Lung (tissue), 12 donors: Measurements from ENCODE around the gene ANXA2R. TPM values are rescaled to one million over a fixed set of nuclear protein-coding genes. Genes with fewer than 3 reads are reported as not detected.
A peak's percentile ranks its signal among the peaks of the same experiment; 100 is the strongest.

Experiments used
- ATAC-seq: fragments of 200-7000 bp; cut with Tn5 transposase; one replicate; pipeline ENCODE4 v1.9.1; 2020; ENCODE audit warnings: moderate number of reproducible peaks; ENCODE audit not compliant: insufficient read depth, low FRiP score
- DNase-seq, 3 donors: peaks; one replicate each; pipeline ENCODE4 v3.0.0-alpha.2; 2013 to 2017
- H3K27ac ChIP-seq, 2 donors: one replicate each; pipeline ENCODE4 v1.5.1; 2013; ENCODE audit warnings: mild to moderate bottlenecking in 2 of 2, moderate library complexity in 2 of 2, control low read depth in 1 of 2, inconsistent platforms in 1 of 2, low read depth in 1 of 2, low read length in 1 of 2
- H3K27me3 ChIP-seq, 3 donors: one replicate each; pipeline ENCODE4 v1.5.1; 2013; ENCODE audit warnings: low read length in 2 of 3; ENCODE audit not compliant: control insufficient read depth in 3 of 3, insufficient read depth in 3 of 3
- H3K36me3 ChIP-seq, 4 donors: one replicate each; pipeline ENCODE4 v1.5.1; 2013; ENCODE audit warnings: low read length in 4 of 4, mild to moderate bottlenecking in 1 of 4, moderate library complexity in 1 of 4; ENCODE audit not compliant: control insufficient read depth in 4 of 4, insufficient read depth in 4 of 4
- H3K4me1 ChIP-seq, 5 donors: one replicate each; pipeline ENCODE4 v1.5.1; 2013; ENCODE audit warnings: low read length in 5 of 5, mild to moderate bottlenecking in 2 of 5, moderate library complexity in 1 of 5; ENCODE audit not compliant: control insufficient read depth in 5 of 5, insufficient read depth in 5 of 5
- H3K4me3 ChIP-seq: one replicate; pipeline ENCODE4 v1.5.1; 2013; ENCODE audit warnings: mild to moderate bottlenecking, control low read depth, moderate library complexity
- H3K9ac ChIP-seq, 2 donors: one replicate each; pipeline ENCODE4 v1.5.1; 2013; ENCODE audit warnings: low read length in 2 of 2, control low read depth in 1 of 2; ENCODE audit not compliant: insufficient read depth in 1 of 2
- H3K9me3 ChIP-seq, 4 donors: one replicate each; pipeline ENCODE4 v1.5.1; 2013; ENCODE audit warnings: low read length in 3 of 4, mild to moderate bottlenecking in 1 of 4, moderate library complexity in 1 of 4; ENCODE audit not compliant: control insufficient read depth in 4 of 4, insufficient read depth in 3 of 4
- CTCF ChIP-seq: IDR thresholded peaks from 2 replicates; pipeline ENCODE4 v1.5.1; 2012; ENCODE audit warnings: mild to moderate bottlenecking; ENCODE audit errors: control extremely low read depth, extremely low read depth
- WGBS, 2 donors: extraction: QIAGEN DNeasy Blood & Tissue Kit; methylation state at CpG; one replicate each; pipeline ENCODE4 v1.1.7; 2013; 5-methylcytosine and 5-hydroxymethylcytosine counted together
- polyA plus RNA-seq, 2 donors: library from polyadenylated mRNA; stranded (reverse); fragments of 200-250 nt; gene quantifications; one replicate each; pipeline ENCODE4 v1.2.1, GENCODE V29; 2013
- total RNA-seq, 2 donors: library from RNA; depleted of rRNA in 1 of 2; stranded (reverse); fragments of >200 nt in 1 of 2; gene quantifications; one replicate each; pipeline ENCODE4 v1.2.1, GENCODE V29; 2014 to 2021
- donor health status: control.
- donor health status: control.
- donor health status: Bipolar disorder and iron deficiency.
- donor health status: healthy.
- donor health status: DM: yes; HTN: yes; CAD: no.

Gene ANXA2R
- total and polyA plus RNA-seq, 4 donors = 4.0 to 5.2 (median 4.8) TPM

GRCh38 chr5:43042626-43043399 lies 2.7 kb upstream of the ANXA2R start:
- Histone ChIP-seq H3K36me3 (no peaks in the 10 kb centered on the region), H3K9ac (peak overlapping the region in 1 of 2 donors; percentile 40), H3K9me3 (peaks cover 0 to 1% (median 0%) of the 10 kb centered on the region in 4 donors), H3K27me3 (peaks cover 0 to 71% (median 70%) of the 10 kb centered on the region in 3 donors), H3K27ac (peak overlapping the region; percentile 80 to 99), H3K4me1 (peaks cover 0 to 41% (median 9%) of the 10 kb centered on the region in 5 donors), H3K4me3 (peak overlapping the region; percentile 36)
- TF ChIP-seq CTCF = no peak
- ATAC-seq = peak; percentile 13
- peak; percentile 85 to 90 (median 88) for DNase-seq
- 2 to 4% methylated on average over 58 of the region's 58 CpGs for WGBS, 2 donors

GRCh38 chr5:43042176-43042625 lies 2.1 kb upstream of the ANXA2R start:
- peak overlapping the region; percentile 66 for H3K4me3 ChIP-seq
- peaks cover 0 to 77% (median 75%) of the 10 kb centered on the region in 3 donors for H3K27me3 ChIP-seq
- ATAC-seq = peak; percentile 29
- peaks cover 0 to 1% (median 0%) of the 10 kb centered on the region in 4 donors for H3K9me3 ChIP-seq
- H3K36me3 ChIP-seq = no peaks in the 10 kb centered on the region
- 1% methylated on average over 43 to 44 of the region's 44 CpGs for WGBS, 2 donors
- H3K27ac ChIP-seq = peak overlapping the region; percentile 80 to 99
- H3K9ac ChIP-seq = no peak overlapping the region
- no peak for TF ChIP-seq CTCF
- peak in 2 of 3 donors; percentile 80 to 81 for DNase-seq
- peaks cover 0 to 47% (median 9%) of the 10 kb centered on the region in 5 donors for H3K4me1 ChIP-seq

GRCh38 chr5:43041669-43042175 lies 1.6 kb upstream of the ANXA2R start:
- peaks cover 0 to 1% (median 0%) of the 10 kb centered on the region in 4 donors for H3K9me3 ChIP-seq
- H3K4me1 ChIP-seq = peaks cover 0 to 48% (median 9%) of the 10 kb centered on the region in 5 donors
- TF ChIP-seq CTCF = no peak
- peak overlapping the region; percentile 66 for H3K4me3 ChIP-seq
- H3K27me3 ChIP-seq = peaks cover 0 to 81% (median 76%) of the 10 kb centered on the region in 3 donors
- DNase-seq = peak; percentile 69 to 80 (median 73)
- H3K9ac ChIP-seq = peak overlapping the region in 1 of 2 donors; percentile 42
- 1 to 2% methylated on average over 32 to 33 of the region's 33 CpGs for WGBS, 2 donors
- peak; percentile 24 for ATAC-seq
- H3K27ac ChIP-seq = peak overlapping the region; percentile 80 to 99
- H3K36me3 ChIP-seq = no peaks in the 10 kb centered on the region
